Activated CD8-positive, alpha-beta T cell treated with anti-CD3 and anti-CD28 coated beads for 36 hours (primary cell): ENCODE results near the gene HBS1L. TPM values are rescaled to one million over a fixed set of nuclear protein-coding genes. Genes with fewer than 3 reads are reported as not detected.

Experiments
- ATAC-seq: fragments of 200-7000 bp; cut with Tn5 transposase; one replicate; pipeline ENCODE4 v1.10.0; 2021; ENCODE audit warnings: mild to moderate bottlenecking, moderate library complexity
- CTCF ChIA-PET: fragments of 350-600 bp; sonication (Branson Sonifier 250); formaldehyde crosslinking; loops from one replicate; lab custom pipeline; 2021; ENCODE audit warnings: antibody characterized with exemption; lab: Charles Lee
- POLR2A ChIA-PET: fragments of 350-600 bp; sonication (Branson Sonifier 250); formaldehyde crosslinking; loops from one replicate; lab custom pipeline; 2021; ENCODE audit warnings: antibody characterized with exemption; lab: Charles Lee
- DNase-seq: peaks from one replicate; pipeline ENCODE4 v3.0.0-alpha.2; 2020
- H3K27ac Mint-ChIP-seq: one replicate; pipeline ENCODE4 v1.8.0; 2021; ENCODE audit warnings: mild to moderate bottlenecking, mixed read lengths
- H3K27me3 Mint-ChIP-seq: one replicate; pipeline ENCODE4 v1.8.0; 2021; ENCODE audit warnings: mixed read lengths
- H3K36me3 Mint-ChIP-seq: one replicate; pipeline ENCODE4 v1.8.0; 2021; ENCODE audit warnings: low read depth, mixed read lengths
- H3K4me1 Mint-ChIP-seq: one replicate; pipeline ENCODE4 v1.8.0; 2021; ENCODE audit warnings: low read depth, mixed read lengths
- H3K4me3 Mint-ChIP-seq: one replicate; pipeline ENCODE4 v1.8.0; 2021; ENCODE audit warnings: mild to moderate bottlenecking, moderate library complexity, mixed read lengths
- H3K9me3 Mint-ChIP-seq: one replicate; pipeline ENCODE4 v1.8.0; 2021; ENCODE audit warnings: mixed read lengths
- intact Hi-C: fragments of 100-400 bp; cut with micrococcal nuclease; formaldehyde crosslinking; loops from one replicate; pipeline ENCODE4 v1.10.0; 2022
- total RNA-seq, 2 experiments: library from RNA; stranded (reverse); gene quantifications; one replicate each; pipeline ENCODE4 v1.2.3, GENCODE V29; 2021
- TF ChIP-seq, protein P1 (sequence below): fragments of 200-600 bp; IDR thresholded peaks from one replicate; pipeline ENCODE4 v1.8.0; 2022; ENCODE audit warnings: antibody characterized with exemption, mild to moderate bottlenecking

Gene HBS1L
- total RNA-seq, 2 experiments from 2014 or later: 146 to 147 TPM

DNA sequence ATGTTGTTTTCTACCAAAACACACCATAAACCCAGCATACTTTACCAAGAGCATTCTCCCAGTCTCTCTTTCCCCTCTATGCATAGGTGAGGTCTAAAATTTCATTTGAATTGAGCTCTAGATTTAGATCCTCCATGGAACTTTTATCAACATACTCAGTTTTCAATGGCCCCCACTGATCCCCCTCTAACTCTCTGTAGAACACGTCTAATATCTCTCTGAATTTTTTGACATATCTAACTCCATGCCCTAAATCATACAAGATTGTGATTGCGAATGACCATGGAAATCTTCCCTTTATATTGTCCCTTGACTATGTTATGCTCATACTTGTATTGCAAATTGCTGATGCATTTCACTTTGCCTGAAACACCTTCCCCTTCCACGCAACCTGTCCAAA lies 38.1 kb upstream of the HBS1L start:
- peak overlapping the region; percentile 60 for H3K27ac Mint-ChIP-seq
- H3K27me3 Mint-ChIP-seq: no peaks in the 10 kb centered on the region
- ATAC-seq (no peak), DNase-seq (no peak)
- H3K36me3 Mint-ChIP-seq: peaks cover 3% of the 10 kb centered on the region
- intact Hi-C loops: loop anchor here (5.0 kb wide), 2 partner anchors 35 to 70 kb away; no protein-coding TSS in a partner anchor
- peaks cover 4% of the 10 kb centered on the region for H3K9me3 Mint-ChIP-seq
- ChIA-PET CTCF (interaction anchor here (0.6 to 2.6 kb wide), 3 partner anchors 37 to 366 kb away, joined by 3 to 9 read pairs (median 8); partner anchors contain the start of gene HBS1L), POLR2A (interaction anchor here (1.1 to 6.2 kb wide), 6 partner anchors 22 to 90 kb away, joined by 3 to 60 read pairs (median 3); partner anchors contain the start of genes HBS1L and MYB)
- TF ChIP-seq, protein P1, sequence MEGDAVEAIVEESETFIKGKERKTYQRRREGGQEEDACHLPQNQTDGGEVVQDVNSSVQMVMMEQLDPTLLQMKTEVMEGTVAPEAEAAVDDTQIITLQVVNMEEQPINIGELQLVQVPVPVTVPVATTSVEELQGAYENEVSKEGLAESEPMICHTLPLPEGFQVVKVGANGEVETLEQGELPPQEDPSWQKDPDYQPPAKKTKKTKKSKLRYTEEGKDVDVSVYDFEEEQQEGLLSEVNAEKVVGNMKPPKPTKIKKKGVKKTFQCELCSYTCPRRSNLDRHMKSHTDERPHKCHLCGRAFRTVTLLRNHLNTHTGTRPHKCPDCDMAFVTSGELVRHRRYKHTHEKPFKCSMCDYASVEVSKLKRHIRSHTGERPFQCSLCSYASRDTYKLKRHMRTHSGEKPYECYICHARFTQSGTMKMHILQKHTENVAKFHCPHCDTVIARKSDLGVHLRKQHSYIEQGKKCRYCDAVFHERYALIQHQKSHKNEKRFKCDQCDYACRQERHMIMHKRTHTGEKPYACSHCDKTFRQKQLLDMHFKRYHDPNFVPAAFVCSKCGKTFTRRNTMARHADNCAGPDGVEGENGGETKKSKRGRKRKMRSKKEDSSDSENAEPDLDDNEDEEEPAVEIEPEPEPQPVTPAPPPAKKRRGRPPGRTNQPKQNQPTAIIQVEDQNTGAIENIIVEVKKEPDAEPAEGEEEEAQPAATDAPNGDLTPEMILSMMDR: no peak
- H3K4me1 Mint-ChIP-seq: peaks cover 82% of the 10 kb centered on the region
- no peak overlapping the region for H3K4me3 Mint-ChIP-seq

DNA sequence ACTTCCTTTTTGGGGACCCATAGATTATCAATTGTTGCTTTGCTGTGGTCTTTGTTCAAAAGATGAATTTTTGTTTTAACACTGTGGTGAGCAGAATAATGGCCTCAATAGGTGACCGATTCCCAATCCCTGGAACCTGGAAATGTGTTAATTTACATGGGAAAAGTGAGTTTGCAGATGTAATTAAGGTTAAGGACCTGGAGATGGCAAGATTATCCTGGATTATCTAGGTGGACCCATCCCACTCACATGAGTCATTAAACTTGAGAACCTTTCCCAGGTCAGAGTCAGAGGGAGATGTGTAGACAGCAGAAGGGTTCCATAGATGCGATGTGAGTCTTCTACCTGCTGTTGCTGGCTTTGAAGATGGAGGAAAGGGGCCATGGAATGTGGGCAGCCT lies 36.2 kb upstream of the HBS1L start:
- intact Hi-C loops: loop anchor here (5.0 kb wide), 2 partner anchors 36 to 71 kb away; no protein-coding TSS in a partner anchor
- DNase-seq (no peak), ATAC-seq (no peak)
- peaks cover 3% of the 10 kb centered on the region for H3K36me3 Mint-ChIP-seq
- TF ChIP-seq, protein P1: no peak
- peaks cover 4% of the 10 kb centered on the region for H3K9me3 Mint-ChIP-seq
- ChIA-PET CTCF (interaction anchor here (0.9 to 7.3 kb wide), 4 partner anchors 37 to 93 kb away, joined by 3 to 53 read pairs (median 11); partner anchors contain the start of gene HBS1L), POLR2A (interaction anchor here (0.6 to 6.2 kb wide), 4 partner anchors 27 to 92 kb away, joined by 3 to 60 read pairs (median 3); partner anchors contain the start of gene MYB)
- H3K4me3 Mint-ChIP-seq: peak overlapping the region; percentile 36
- peak overlapping the region; percentile 89 for H3K27ac Mint-ChIP-seq
- peaks cover 89% of the 10 kb centered on the region for H3K4me1 Mint-ChIP-seq
- no peaks in the 10 kb centered on the region for H3K27me3 Mint-ChIP-seq

DNA sequence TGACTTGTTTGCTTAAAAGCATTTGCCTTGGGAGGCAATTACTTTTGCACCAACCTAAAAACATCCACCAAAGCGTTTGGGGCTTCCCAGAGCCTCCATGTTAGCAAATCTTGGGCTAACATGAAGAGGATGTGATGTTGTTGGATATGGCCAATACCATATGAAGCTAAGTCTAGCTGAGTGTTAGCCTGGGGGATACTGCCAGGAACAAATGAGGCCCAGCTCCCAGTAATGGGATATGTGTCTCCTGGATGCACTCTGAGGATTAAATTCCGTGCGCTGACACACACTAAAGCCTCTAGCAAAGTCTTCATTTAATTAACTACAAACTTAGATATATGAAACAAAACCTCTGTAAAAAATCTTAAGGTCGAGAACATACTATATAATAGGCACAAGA lies 35.3 kb upstream of the HBS1L start:
- H3K27ac Mint-ChIP-seq: peak overlapping the region; percentile 89
- no peaks in the 10 kb centered on the region for H3K27me3 Mint-ChIP-seq
- DNase-seq (peak; percentile 24), ATAC-seq (no peak)
- H3K36me3 Mint-ChIP-seq: peaks cover 3% of the 10 kb centered on the region
- CTCF ChIA-PET: interaction anchor here (0.9 to 7.3 kb wide), 8 partner anchors 14 to 150 kb away, joined by 3 to 53 read pairs (median 6); partner anchors contain the start of gene HBS1L
- intact Hi-C loops: loop anchor here (2.0 to 5.0 kb wide), 6 partner anchors 37 to 93 kb away; partner anchors contain the start of gene HBS1L
- peaks cover 4% of the 10 kb centered on the region for H3K9me3 Mint-ChIP-seq
- H3K4me3 Mint-ChIP-seq: peak overlapping the region; percentile 36
- TF ChIP-seq, protein P1: no peak
- POLR2A ChIA-PET: interaction anchor here (0.7 to 6.2 kb wide), 5 partner anchors 11 to 93 kb away, joined by 3 to 60 read pairs (median 3); partner anchors contain the start of gene MYB
- peaks cover 86% of the 10 kb centered on the region for H3K4me1 Mint-ChIP-seq

DNA sequence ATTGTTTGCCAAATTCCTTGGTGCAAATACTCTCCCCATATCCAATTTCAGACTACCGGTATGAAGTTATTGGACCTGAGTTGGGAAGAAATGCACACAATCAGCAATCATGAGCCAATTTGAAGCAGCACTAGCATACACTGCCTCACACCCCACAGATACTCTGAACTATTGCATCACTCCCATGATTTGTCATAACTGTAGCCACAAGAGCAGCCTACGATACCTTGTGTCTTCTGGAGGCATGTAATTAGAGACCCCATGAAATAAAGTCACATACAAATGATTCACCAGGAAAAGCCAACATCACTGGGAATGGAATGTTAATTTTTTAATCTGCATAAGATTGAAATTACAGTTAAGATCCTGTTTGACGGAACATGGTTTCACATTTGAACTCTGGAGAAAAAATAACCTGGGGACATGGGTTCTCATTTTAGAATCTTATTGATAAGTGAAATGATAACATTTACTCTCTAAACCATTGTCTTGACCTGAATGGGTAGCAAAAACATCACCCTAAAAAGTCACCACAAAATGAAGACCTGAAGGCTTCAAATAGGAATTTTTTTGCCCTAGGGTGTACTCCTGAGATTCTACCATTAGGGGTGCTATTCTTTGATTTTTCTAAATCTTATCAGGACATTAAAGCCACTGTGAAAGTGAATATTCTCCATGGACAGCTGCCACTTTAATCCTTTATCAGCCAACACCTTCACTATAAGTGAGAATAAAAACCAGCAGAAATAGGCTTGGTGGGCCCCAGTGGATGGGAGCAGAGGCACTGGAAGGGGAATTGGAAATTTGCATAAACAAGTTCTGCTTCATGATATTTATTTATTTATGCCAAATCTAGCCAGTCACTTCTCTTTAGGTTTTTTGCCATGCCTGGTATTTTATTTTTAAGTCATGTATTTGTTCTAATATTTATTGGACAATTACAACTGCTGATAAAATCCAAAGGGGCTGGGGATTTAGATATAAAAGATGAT lies 34.5 kb upstream of the HBS1L start:
- ChIA-PET POLR2A (interaction anchor here (0.7 to 6.2 kb wide), 10 partner anchors 11 to 93 kb away, joined by 3 to 60 read pairs (median 4); partner anchors contain the start of genes HBS1L and MYB), CTCF (interaction anchor here (0.7 to 7.3 kb wide), 16 partner anchors 13 to 149 kb away, joined by 3 to 53 read pairs (median 5); partner anchors contain the start of gene HBS1L)
- Mint-ChIP-seq H3K27me3 (no peaks in the 10 kb centered on the region), H3K4me3 (peak overlapping the region; percentile 43), H3K4me1 (peaks cover 86% of the 10 kb centered on the region), H3K27ac (peak overlapping the region; percentile 89), H3K36me3 (peaks cover 3% of the 10 kb centered on the region), H3K9me3 (peaks cover 4% of the 10 kb centered on the region)
- intact Hi-C loops: loop anchor here (2.0 to 5.0 kb wide), 4 partner anchors 37 to 94 kb away; partner anchors contain the start of gene HBS1L
- peak; percentile 67 for DNase-seq
- peak; percentile 78 for ATAC-seq
- TF ChIP-seq, protein P1: peak; percentile 93
